Measurements from ENCODE around the gene PSMC2. TPM values are rescaled to one million over a fixed set of nuclear protein-coding genes. Genes with fewer than 3 reads are reported as not detected.
"Not testable (repeated sequence)": the region's sequence is repeated elsewhere in the genome, so short reads cannot be mapped to it uniquely, and the experiment has no call there.

The PSMC2 gene
- total RNA-seq, 1 experiment from 2014 or later, result 263 TPM

GRCh38 chr7:103349805-103350204 is 2.4 kb downstream of the PSMC2 start:
- in situ Hi-C loops (cut with HindIII; ENCODE audit: low pct_unique_long_range_greater_than_20kb, low sequenced_read_pairs), result no loop called here
- no peak for DNase-seq (ENCODE audit: low read depth)

GRCh38 chr7:103369432-103369831 is 22.0 kb downstream of the PSMC2 start:
- no peak for DNase-seq (ENCODE audit: low read depth)
- in situ Hi-C loops (cut with HindIII; ENCODE audit: low pct_unique_long_range_greater_than_20kb, low sequenced_read_pairs), result no loop called here

GRCh38 chr7:103373866-103374643 is 26.6 kb downstream of the PSMC2 start:
- in situ Hi-C loops (cut with HindIII; ENCODE audit: low pct_unique_long_range_greater_than_20kb, low sequenced_read_pairs), result no loop called here
- no peak for DNase-seq (ENCODE audit: low read depth)

- no peak for DNase-seq (ENCODE audit: low read depth)
- in situ Hi-C loops (cut with HindIII; ENCODE audit: low pct_unique_long_range_greater_than_20kb, low sequenced_read_pairs), result no loop called here
Observed at GRCh38 chr7:103379270-103379975, 32.0 kb downstream of the PSMC2 start.

- no peak for DNase-seq (ENCODE audit: low read depth)
- in situ Hi-C loops (cut with HindIII; ENCODE audit: low pct_unique_long_range_greater_than_20kb, low sequenced_read_pairs), result no loop called here
Observed at GRCh38 chr7:103380395-103381191, 33.1 kb downstream of the PSMC2 start.

GRCh38 chr7:103381280-103382031 is 34.0 kb downstream of the PSMC2 start:
- in situ Hi-C loops (cut with HindIII; ENCODE audit: low pct_unique_long_range_greater_than_20kb, low sequenced_read_pairs), result no loop called here

GRCh38 chr7:103382032-103382402 is 34.6 kb downstream of the PSMC2 start:
- in situ Hi-C loops (cut with HindIII; ENCODE audit: low pct_unique_long_range_greater_than_20kb, low sequenced_read_pairs), result no loop called here
- DNase-seq (ENCODE audit: low read depth), result no peak

More at GRCh38 chr7:103381280-103382031, 34.0 kb downstream of the PSMC2 start:
- DNase-seq (ENCODE audit: low read depth), result no peak

GRCh38 chr7:103387242-103387641 is 39.8 kb downstream of the PSMC2 start:
- in situ Hi-C loops (cut with HindIII; ENCODE audit: low pct_unique_long_range_greater_than_20kb, low sequenced_read_pairs), result no loop called here
- no peak for DNase-seq (ENCODE audit: low read depth)

GRCh38 chr7:103388469-103389140 is 41.2 kb downstream of the PSMC2 start:
- no peak for DNase-seq (ENCODE audit: low read depth)
- in situ Hi-C loops (cut with HindIII; ENCODE audit: low pct_unique_long_range_greater_than_20kb, low sequenced_read_pairs), result no loop called here

- in situ Hi-C loops (cut with HindIII; ENCODE audit: low pct_unique_long_range_greater_than_20kb, low sequenced_read_pairs), result no loop called here
- DNase-seq (ENCODE audit: low read depth), result no peak
Observed at GRCh38 chr7:103389263-103389662, 41.8 kb downstream of the PSMC2 start.

- in situ Hi-C loops (cut with HindIII; ENCODE audit: low pct_unique_long_range_greater_than_20kb, low sequenced_read_pairs), result no loop called here
Observed at GRCh38 chr7:103391150-103391549, 43.7 kb downstream of the PSMC2 start.

GRCh38 chr7:103391976-103392375 is 44.5 kb downstream of the PSMC2 start:
- no peak for DNase-seq (ENCODE audit: low read depth)
- in situ Hi-C loops (cut with HindIII; ENCODE audit: low pct_unique_long_range_greater_than_20kb, low sequenced_read_pairs), result no loop called here

More at GRCh38 chr7:103391150-103391549, 43.7 kb downstream of the PSMC2 start:
- no peak for DNase-seq (ENCODE audit: low read depth)

GRCh38 chr7:103394566-103394965 is 47.1 kb downstream of the PSMC2 start:
- in situ Hi-C loops (cut with HindIII; ENCODE audit: low pct_unique_long_range_greater_than_20kb, low sequenced_read_pairs), result no loop called here
- no peak for DNase-seq (ENCODE audit: low read depth)

- no peak for DNase-seq (ENCODE audit: low read depth)
- in situ Hi-C loops (cut with HindIII; ENCODE audit: low pct_unique_long_range_greater_than_20kb, low sequenced_read_pairs), result no loop called here
Observed at GRCh38 chr7:103395071-103395470, 47.6 kb downstream of the PSMC2 start.

- in situ Hi-C loops (cut with HindIII; ENCODE audit: low pct_unique_long_range_greater_than_20kb, low sequenced_read_pairs), result no loop called here
- DNase-seq (ENCODE audit: low read depth), result no peak
Observed at GRCh38 chr7:103396471-103396870, 49.0 kb downstream of the PSMC2 start.

- DNase-seq (ENCODE audit: low read depth), result no peak
- in situ Hi-C loops (cut with HindIII; ENCODE audit: low pct_unique_long_range_greater_than_20kb, low sequenced_read_pairs), result no loop called here
Observed at GRCh38 chr7:103398483-103399127, 51.2 kb downstream of the PSMC2 start.

- DNase-seq (ENCODE audit: low read depth); in situ Hi-C loops (cut with HindIII; ENCODE audit: low pct_unique_long_range_greater_than_20kb, low sequenced_read_pairs): not testable (repeated sequence)
Observed at GRCh38 chr7:103399687-103400086, 52.2 kb downstream of the PSMC2 start.
